H1 (cell line): ENCODE measurements around the gene ADCY7. TPM values are rescaled to one million over a fixed set of nuclear protein-coding genes. Genes with fewer than 3 reads are reported as not detected.

Experiments used
- EP300 ChIP-seq, 2 experiments: IDR thresholded peaks; 1 replicate in 1 of 2; 2 replicates in 1 of 2; pipeline ENCODE4 v1.6.1; 2011 to 2012; ENCODE audit warnings: low read depth in 2 of 2, low read length in 2 of 2, mild to moderate bottlenecking in 2 of 2, borderline replicate concordance in 1 of 2, inconsistent platforms in 1 of 2, moderate library complexity in 1 of 2
- FOSL1 ChIP-seq: IDR thresholded peaks from 2 replicates; pipeline ENCODE4 v1.6.1; 2011; ENCODE audit warnings: mild to moderate bottlenecking, low read depth, low read length, moderate library complexity; ENCODE audit not compliant: insufficient read depth
- MAFK ChIP-seq: IDR thresholded peaks from 2 replicates; pipeline ENCODE4 v1.6.1; 2012; ENCODE audit warnings: low read depth, mild to moderate bottlenecking, improper control_type of control experiment, low read length
- RAD21 ChIP-seq, 2 experiments: IDR thresholded peaks in 1 of 2; conservative IDR thresholded peaks in 1 of 2; 2 replicates each; pipeline ENCODE4 v1.6.1; 2011; ENCODE audit warnings: low read depth in 2 of 2, low read length in 2 of 2, improper control_type of control experiment in 1 of 2, inconsistent platforms in 1 of 2, mild to moderate bottlenecking in 1 of 2, moderate library complexity in 1 of 2
- SP4 ChIP-seq: IDR thresholded peaks from 2 replicates; pipeline ENCODE4 v1.6.1; 2012; ENCODE audit warnings: low read length, inconsistent platforms
- SUZ12 ChIP-seq: fragments of 200-600 bp; sonication (generic); IDR thresholded peaks from 2 replicates; pipeline ENCODE4 v1.6.1; 2012; ENCODE audit warnings: mild to moderate bottlenecking, inconsistent platforms, low read length, moderate library complexity, mixed read lengths
- TAF1 ChIP-seq: IDR thresholded peaks from 2 replicates; pipeline ENCODE4 v1.6.1; 2011; ENCODE audit warnings: mild to moderate bottlenecking, low read depth, low read length
- polyA plus RNA-seq, 7 experiments: library from polyadenylated mRNA; depleted of rRNA in 3 of 7; stranded (reverse) in 5 of 7; unstranded in 2 of 7; fragments of >200 nt in 5 of 7; fragments of 200-250 nt in 2 of 7; gene quantifications; 1 replicate in 5 of 7; 2 replicates in 1 of 7; 4 replicates in 1 of 7; pipeline versions ENCODE4 v1.2.1 to v1.2.3, GENCODE V29; 2011 to 2013; ENCODE audit warnings: missing spikeins in 2 of 7, mixed read lengths in 2 of 7
- total RNA-seq: library from RNA; stranded (reverse); fragmentation: NEBNext Ultra II Directional; extraction: Animal tissue kit (Norgen Biotek cat#: 25700); gene quantifications from 2 replicates; pipeline ENCODE4 v1.2.1, GENCODE V29; 2021
- TF ChIP-seq, protein P1 (sequence below): fragments of 300-600 bp; sonication (generic); IDR thresholded peaks from 2 replicates; pipeline ENCODE4 v1.7.1; 2012; ENCODE audit warnings: low read length, moderate library complexity, mild to moderate bottlenecking, inconsistent platforms; ENCODE audit not compliant: insufficient replicate concordance

Gene ADCY7
- total and polyA plus RNA-seq, 2 of the 8 experiments (the other 6 are each of a cell fraction or from before 2014, with no cell fraction given), result 2.4 to 5.1 TPM

DNA sequence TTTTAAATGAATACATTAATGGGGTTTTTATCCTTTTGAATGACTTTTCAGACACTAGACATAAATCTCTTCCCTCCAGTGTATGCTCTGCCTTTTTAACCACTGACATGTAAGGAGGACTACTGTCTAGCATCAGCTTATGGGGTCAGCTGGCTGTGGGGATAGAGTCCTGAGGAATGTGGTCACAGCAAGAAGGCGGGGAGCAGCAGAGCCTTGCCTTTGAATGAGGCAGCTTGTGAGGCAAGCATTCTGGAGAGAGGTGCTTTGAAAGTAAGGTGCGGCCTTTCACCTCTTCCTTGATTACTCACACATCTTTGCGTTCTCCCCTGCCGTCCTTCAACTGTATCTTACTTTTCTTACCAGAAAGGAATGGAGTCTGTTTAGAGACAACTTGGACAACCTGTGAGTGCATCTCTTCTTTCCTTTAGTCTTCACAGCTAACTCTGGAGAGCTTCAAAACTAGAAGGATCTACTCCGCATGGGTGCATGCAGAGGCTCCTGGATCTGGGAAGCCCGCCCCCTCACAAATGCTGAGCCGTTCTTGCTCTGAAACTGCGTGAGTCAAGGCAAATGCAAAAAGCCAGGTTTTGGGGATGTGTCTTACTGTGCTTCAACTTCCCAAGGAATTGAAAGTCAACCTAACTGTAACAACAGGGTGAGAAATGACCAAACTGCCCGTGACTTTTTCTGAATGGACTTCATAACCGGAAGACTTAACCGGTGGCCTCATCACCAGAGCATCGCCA is 49.9 kb downstream of the ADCY7 start (continued):
- TF ChIP-seq, protein P1, sequence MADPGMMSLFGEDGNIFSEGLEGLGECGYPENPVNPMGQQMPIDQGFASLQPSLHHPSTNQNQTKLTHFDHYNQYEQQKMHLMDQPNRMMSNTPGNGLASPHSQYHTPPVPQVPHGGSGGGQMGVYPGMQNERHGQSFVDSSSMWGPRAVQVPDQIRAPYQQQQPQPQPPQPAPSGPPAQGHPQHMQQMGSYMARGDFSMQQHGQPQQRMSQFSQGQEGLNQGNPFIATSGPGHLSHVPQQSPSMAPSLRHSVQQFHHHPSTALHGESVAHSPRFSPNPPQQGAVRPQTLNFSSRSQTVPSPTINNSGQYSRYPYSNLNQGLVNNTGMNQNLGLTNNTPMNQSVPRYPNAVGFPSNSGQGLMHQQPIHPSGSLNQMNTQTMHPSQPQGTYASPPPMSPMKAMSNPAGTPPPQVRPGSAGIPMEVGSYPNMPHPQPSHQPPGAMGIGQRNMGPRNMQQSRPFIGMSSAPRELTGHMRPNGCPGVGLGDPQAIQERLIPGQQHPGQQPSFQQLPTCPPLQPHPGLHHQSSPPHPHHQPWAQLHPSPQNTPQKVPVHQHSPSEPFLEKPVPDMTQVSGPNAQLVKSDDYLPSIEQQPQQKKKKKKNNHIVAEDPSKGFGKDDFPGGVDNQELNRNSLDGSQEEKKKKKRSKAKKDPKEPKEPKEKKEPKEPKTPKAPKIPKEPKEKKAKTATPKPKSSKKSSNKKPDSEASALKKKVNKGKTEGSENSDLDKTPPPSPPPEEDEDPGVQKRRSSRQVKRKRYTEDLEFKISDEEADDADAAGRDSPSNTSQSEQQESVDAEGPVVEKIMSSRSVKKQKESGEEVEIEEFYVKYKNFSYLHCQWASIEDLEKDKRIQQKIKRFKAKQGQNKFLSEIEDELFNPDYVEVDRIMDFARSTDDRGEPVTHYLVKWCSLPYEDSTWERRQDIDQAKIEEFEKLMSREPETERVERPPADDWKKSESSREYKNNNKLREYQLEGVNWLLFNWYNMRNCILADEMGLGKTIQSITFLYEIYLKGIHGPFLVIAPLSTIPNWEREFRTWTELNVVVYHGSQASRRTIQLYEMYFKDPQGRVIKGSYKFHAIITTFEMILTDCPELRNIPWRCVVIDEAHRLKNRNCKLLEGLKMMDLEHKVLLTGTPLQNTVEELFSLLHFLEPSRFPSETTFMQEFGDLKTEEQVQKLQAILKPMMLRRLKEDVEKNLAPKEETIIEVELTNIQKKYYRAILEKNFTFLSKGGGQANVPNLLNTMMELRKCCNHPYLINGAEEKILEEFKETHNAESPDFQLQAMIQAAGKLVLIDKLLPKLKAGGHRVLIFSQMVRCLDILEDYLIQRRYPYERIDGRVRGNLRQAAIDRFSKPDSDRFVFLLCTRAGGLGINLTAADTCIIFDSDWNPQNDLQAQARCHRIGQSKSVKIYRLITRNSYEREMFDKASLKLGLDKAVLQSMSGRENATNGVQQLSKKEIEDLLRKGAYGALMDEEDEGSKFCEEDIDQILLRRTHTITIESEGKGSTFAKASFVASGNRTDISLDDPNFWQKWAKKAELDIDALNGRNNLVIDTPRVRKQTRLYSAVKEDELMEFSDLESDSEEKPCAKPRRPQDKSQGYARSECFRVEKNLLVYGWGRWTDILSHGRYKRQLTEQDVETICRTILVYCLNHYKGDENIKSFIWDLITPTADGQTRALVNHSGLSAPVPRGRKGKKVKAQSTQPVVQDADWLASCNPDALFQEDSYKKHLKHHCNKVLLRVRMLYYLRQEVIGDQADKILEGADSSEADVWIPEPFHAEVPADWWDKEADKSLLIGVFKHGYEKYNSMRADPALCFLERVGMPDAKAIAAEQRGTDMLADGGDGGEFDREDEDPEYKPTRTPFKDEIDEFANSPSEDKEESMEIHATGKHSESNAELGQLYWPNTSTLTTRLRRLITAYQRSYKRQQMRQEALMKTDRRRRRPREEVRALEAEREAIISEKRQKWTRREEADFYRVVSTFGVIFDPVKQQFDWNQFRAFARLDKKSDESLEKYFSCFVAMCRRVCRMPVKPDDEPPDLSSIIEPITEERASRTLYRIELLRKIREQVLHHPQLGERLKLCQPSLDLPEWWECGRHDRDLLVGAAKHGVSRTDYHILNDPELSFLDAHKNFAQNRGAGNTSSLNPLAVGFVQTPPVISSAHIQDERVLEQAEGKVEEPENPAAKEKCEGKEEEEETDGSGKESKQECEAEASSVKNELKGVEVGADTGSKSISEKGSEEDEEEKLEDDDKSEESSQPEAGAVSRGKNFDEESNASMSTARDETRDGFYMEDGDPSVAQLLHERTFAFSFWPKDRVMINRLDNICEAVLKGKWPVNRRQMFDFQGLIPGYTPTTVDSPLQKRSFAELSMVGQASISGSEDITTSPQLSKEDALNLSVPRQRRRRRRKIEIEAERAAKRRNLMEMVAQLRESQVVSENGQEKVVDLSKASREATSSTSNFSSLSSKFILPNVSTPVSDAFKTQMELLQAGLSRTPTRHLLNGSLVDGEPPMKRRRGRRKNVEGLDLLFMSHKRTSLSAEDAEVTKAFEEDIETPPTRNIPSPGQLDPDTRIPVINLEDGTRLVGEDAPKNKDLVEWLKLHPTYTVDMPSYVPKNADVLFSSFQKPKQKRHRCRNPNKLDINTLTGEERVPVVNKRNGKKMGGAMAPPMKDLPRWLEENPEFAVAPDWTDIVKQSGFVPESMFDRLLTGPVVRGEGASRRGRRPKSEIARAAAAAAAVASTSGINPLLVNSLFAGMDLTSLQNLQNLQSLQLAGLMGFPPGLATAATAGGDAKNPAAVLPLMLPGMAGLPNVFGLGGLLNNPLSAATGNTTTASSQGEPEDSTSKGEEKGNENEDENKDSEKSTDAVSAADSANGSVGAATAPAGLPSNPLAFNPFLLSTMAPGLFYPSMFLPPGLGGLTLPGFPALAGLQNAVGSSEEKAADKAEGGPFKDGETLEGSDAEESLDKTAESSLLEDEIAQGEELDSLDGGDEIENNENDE, result no peak
- TF ChIP-seq FOSL1 (no peak), MAFK (no peak), SP4 (no peak), TAF1 (no peak), SUZ12 (no peak), RAD21 (IDR thresholded peaks at IDR 0.05 in 1 of 2, conservative IDR thresholded peaks at IDR 0.05 in 1 of 2; ENCODE audit: low read depth in 2 of 2, low read length in 2 of 2) (no peak), EP300 (IDR thresholded peaks at IDR 0.05; ENCODE audit: borderline replicate concordance in 1 of 2, low read depth in 2 of 2, low read length in 2 of 2) (no peak)
- TF ChIP-seq, all 59 proteins: peak for 0
